RWPE2 (cell line): ENCODE measurements around the gene KCNN3.
"Not testable (repeated sequence)": the region's sequence is repeated elsewhere in the genome, so short reads cannot be mapped to it uniquely, and the experiment has no call there.

ENCODE experiments used
- ATAC-seq: fragments of 200-7000 bp; cut with Tn5 transposase; 3 replicates; pipeline ENCODE4 v1.9.1; 2021; ENCODE audit warnings: low read depth
- DNase-seq: peaks from one replicate; pipeline ENCODE4 v3.0.0-alpha.2; 2020; ENCODE audit warnings: low spot score
- H3K27ac ChIP-seq: fragments of 450-650 bp; 2 replicates; pipeline ENCODE4 v1.5.1; 2017; ENCODE audit warnings: mild to moderate bottlenecking; ENCODE audit not compliant: poor library complexity, severe bottlenecking
- H3K27me3 ChIP-seq: fragments of 250-450 bp; sonication (Bioruptor Pico); 2 replicates; pipeline ENCODE4 v1.5.1; 2021; ENCODE audit warnings: mild to moderate bottlenecking, moderate library complexity; ENCODE audit not compliant: insufficient read depth, poor library complexity, severe bottlenecking
- H3K36me3 ChIP-seq: fragments of 250-450 bp; sonication (Bioruptor Pico); 2 replicates; pipeline ENCODE4 v1.5.1; 2020; ENCODE audit warnings: low read depth, mild to moderate bottlenecking, moderate library complexity
- H3K4me1 ChIP-seq: fragments of 250-450 bp; sonication (Bioruptor Pico); 2 replicates; pipeline ENCODE4 v1.5.1; 2021; ENCODE audit warnings: mild to moderate bottlenecking, moderate library complexity; ENCODE audit not compliant: insufficient read depth, poor library complexity, severe bottlenecking
- H3K4me3 ChIP-seq: fragments of 250-450 bp; sonication (Bioruptor Pico); 2 replicates; pipeline ENCODE4 v1.5.1; 2021; ENCODE audit warnings: mild to moderate bottlenecking, moderate library complexity; ENCODE audit not compliant: severe bottlenecking
- H3K9me3 ChIP-seq: fragments of 250-450 bp; sonication (Bioruptor Pico); 2 replicates; pipeline ENCODE4 v1.5.1; 2021; ENCODE audit warnings: mild to moderate bottlenecking, moderate library complexity; ENCODE audit not compliant: severe bottlenecking
- TF ChIP-seq, protein P1 (sequence below): fragments of 450-650 bp; IDR thresholded peaks from one replicate; pipeline ENCODE4 v1.5.1; 2017; ENCODE audit warnings: mild to moderate bottlenecking, moderate library complexity; ENCODE audit not compliant: poor library complexity, severe bottlenecking

Gene KCNN3

DNA sequence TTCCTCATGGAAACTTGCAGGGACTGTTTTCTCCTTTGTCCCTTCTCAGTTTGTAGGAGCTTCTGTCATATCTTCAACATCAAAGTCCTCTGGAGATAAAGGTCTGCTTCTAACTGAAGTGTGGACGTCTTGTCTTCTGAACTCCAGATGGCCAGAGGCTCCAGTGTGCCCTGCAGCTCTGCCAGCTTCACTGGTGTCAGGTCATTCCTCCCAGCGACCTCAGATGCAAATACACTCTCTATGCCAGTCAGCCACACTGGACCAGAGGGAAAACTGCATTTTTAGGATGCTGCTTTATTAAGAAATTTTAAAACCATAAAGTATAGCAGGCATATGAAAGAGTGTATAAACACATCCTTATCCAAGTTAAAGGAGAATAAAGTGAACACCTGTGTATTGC is 183.6 kb downstream of the KCNN3 start:
- Histone ChIP-seq H3K9me3 (no peaks in the 10 kb centered on the region), H3K4me1 (no peaks in the 10 kb centered on the region), H3K27me3 (no peaks in the 10 kb centered on the region), H3K36me3 (no peaks in the 10 kb centered on the region), H3K27ac (no peak overlapping the region), H3K4me3 (no peak overlapping the region)
- DNase-seq (no peak), ATAC-seq (no peak)
- TF ChIP-seq, protein P1, sequence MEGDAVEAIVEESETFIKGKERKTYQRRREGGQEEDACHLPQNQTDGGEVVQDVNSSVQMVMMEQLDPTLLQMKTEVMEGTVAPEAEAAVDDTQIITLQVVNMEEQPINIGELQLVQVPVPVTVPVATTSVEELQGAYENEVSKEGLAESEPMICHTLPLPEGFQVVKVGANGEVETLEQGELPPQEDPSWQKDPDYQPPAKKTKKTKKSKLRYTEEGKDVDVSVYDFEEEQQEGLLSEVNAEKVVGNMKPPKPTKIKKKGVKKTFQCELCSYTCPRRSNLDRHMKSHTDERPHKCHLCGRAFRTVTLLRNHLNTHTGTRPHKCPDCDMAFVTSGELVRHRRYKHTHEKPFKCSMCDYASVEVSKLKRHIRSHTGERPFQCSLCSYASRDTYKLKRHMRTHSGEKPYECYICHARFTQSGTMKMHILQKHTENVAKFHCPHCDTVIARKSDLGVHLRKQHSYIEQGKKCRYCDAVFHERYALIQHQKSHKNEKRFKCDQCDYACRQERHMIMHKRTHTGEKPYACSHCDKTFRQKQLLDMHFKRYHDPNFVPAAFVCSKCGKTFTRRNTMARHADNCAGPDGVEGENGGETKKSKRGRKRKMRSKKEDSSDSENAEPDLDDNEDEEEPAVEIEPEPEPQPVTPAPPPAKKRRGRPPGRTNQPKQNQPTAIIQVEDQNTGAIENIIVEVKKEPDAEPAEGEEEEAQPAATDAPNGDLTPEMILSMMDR, result no peak

DNA sequence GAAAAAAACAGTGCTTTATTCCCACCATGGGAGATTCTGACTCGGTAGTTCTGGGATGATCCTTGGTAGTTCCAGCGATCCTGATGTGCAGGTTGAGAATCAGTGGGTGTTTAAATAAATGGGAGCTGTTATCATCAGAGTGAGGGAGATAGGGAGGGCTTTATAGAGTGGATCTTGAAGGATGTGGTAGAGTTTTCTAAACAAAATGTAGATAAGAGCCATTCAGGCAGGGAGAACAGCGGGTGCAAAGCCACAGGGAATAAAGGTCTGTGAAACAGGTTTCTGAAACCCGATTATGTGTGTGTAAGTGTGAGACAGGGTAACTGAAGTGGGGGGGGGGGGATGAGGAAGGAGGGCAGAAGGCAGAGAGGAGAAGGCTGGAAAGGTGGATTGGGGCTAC is 186.3 kb downstream of the KCNN3 start:
- DNase-seq, result no peak
- no peak for ATAC-seq
- Histone ChIP-seq H3K27me3 (no peaks in the 10 kb centered on the region), H3K27ac (no peak overlapping the region), H3K9me3 (no peaks in the 10 kb centered on the region), H3K4me1 (no peaks in the 10 kb centered on the region), H3K36me3 (no peaks in the 10 kb centered on the region), H3K4me3 (no peak overlapping the region)
- TF ChIP-seq, protein P1, result no peak

DNA sequence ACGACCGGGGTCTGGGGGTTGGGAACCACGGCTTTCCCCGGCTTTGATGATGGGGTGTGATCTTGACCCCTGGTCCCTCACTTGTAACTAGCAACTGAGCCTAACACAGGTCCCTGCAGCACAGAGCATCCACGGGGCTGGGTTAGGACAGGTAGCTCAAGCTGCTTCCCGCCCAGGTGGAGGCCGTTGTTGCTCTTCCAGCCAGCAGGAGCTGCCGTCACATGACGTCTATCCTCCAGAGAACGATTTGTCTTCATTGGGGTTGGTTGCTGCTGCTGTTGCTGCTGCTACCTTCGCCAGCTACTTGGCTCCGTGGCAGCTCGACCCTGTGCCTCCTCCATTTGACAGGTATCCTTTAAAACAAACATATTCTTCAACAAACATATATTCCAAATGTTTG is 187.8 kb downstream of the KCNN3 start:
- TF ChIP-seq, protein P1, result no peak
- no peak overlapping the region for H3K27ac ChIP-seq
- no peaks in the 10 kb centered on the region for H3K36me3 ChIP-seq
- ATAC-seq (no peak), DNase-seq (no peak)
- no peaks in the 10 kb centered on the region for H3K4me1 ChIP-seq
- H3K9me3 ChIP-seq, result no peaks in the 10 kb centered on the region
- no peaks in the 10 kb centered on the region for H3K27me3 ChIP-seq
- H3K4me3 ChIP-seq, result no peak overlapping the region

DNA sequence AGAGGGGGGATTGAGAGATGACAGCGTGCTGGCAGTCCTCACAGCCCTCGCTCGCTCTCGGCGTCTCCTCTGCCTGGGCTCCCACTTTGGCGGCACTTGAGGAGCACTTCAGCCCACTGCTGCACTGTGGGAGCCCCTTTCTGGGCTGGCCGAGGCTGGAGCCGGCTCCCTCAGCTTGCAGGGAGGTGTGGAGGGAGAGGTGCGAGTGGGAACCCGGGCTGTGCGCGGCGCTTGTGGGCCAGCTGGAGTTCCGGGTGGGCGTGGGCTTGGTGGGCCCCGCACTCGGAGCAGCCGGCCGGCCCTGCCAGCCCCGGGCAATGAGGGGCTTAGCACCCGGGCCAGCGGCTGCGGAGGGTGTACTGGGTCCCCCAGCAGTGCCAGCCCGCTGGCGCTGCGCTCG is 192.2 kb downstream of the KCNN3 start:
- not testable (repeated sequence) for H3K27me3 ChIP-seq, H3K4me3 ChIP-seq, H3K9me3 ChIP-seq, ATAC-seq, DNase-seq, H3K27ac ChIP-seq, H3K4me1 ChIP-seq, H3K36me3 ChIP-seq

DNA sequence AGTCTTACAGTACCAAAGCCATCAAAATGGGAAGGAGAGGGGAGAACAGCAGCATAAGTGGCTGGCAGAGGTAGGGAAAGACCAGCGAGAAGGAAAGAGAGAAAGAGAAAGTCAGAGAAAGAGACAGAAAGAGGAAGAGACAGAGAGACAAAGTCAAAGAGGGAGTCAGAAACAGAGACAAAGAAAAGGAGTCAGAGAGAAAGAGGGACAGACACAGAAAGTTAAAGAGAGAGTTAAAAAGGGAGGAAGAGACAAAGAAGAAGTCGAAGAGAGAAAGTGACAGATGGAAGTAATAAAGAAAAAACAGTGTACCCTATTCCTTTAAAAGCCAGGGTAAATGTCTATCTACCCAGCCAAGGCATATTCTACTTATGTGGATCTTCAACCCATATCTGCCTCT is 193.2 kb downstream of the KCNN3 start:
- H3K4me1 ChIP-seq, H3K27me3 ChIP-seq, H3K4me3 ChIP-seq, ATAC-seq, H3K9me3 ChIP-seq, H3K27ac ChIP-seq, H3K36me3 ChIP-seq, DNase-seq: not testable (repeated sequence)

DNA sequence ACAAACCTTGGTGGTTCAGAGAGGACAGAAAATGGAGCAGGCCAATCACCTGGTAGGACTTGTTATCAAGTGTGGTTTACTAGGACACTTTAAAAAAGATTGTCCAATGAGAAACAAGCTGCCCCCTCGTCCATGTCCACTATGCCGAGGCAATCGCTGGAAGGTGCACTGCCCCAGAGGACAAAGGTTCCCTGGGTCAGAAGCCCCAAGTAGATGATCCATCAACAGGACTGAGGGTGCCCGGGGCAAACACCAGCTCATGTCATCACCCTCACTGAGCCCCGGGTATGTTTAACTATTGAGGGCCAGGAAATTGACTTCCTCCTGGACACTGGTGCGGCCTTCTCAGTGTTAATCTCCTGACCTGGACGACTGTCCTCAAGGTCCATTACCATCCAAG is 195.6 kb downstream of the KCNN3 start:
- not testable (repeated sequence) for DNase-seq, H3K4me3 ChIP-seq, H3K4me1 ChIP-seq, H3K36me3 ChIP-seq, H3K27me3 ChIP-seq, ATAC-seq, H3K9me3 ChIP-seq, H3K27ac ChIP-seq

DNA sequence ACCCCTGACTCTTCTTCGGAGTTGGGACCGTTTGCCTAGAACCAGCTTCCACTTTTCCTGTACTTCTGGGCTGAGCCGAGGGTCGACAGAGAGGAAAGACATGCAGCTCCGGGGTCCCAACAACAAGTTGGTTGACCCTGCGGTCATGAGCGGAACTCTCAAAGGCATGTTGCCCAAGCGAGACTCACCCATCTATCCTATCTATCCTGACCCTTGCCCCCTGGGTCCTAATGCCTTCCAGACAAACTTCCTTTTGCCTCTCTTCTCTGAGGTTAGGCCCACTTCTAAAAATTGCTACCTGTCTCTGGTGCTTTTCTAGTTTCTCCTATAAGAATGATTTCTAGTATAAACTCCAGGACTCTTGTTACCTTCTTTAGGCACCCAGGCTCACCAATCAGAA is 197.8 kb downstream of the KCNN3 start:
- not testable (repeated sequence) for H3K27me3 ChIP-seq, H3K4me3 ChIP-seq, H3K9me3 ChIP-seq, H3K4me1 ChIP-seq, H3K36me3 ChIP-seq, H3K27ac ChIP-seq, ATAC-seq, DNase-seq

DNA sequence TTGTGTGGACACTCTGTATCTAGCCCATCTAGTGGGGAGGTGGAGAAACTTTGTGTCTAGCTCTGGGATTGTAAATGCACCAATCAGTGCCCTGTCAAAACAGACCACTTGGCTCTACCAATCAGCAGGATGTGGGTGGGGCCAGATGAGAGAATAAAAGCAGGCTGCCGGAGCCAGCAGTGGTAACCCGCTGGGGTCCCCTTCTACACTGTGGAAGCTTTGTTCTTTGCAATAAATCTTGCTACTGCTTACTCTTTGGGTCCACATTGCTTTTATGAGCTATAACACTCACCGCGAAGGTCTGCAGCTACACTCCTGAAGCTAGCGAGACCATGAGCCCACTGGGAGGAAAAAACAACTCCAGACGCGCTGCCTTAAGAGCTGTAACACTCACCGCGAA is 198.7 kb downstream of the KCNN3 start:
- not testable (repeated sequence) for ATAC-seq, H3K4me1 ChIP-seq, H3K27me3 ChIP-seq, H3K36me3 ChIP-seq, H3K27ac ChIP-seq, H3K4me3 ChIP-seq, DNase-seq, H3K9me3 ChIP-seq

DNA sequence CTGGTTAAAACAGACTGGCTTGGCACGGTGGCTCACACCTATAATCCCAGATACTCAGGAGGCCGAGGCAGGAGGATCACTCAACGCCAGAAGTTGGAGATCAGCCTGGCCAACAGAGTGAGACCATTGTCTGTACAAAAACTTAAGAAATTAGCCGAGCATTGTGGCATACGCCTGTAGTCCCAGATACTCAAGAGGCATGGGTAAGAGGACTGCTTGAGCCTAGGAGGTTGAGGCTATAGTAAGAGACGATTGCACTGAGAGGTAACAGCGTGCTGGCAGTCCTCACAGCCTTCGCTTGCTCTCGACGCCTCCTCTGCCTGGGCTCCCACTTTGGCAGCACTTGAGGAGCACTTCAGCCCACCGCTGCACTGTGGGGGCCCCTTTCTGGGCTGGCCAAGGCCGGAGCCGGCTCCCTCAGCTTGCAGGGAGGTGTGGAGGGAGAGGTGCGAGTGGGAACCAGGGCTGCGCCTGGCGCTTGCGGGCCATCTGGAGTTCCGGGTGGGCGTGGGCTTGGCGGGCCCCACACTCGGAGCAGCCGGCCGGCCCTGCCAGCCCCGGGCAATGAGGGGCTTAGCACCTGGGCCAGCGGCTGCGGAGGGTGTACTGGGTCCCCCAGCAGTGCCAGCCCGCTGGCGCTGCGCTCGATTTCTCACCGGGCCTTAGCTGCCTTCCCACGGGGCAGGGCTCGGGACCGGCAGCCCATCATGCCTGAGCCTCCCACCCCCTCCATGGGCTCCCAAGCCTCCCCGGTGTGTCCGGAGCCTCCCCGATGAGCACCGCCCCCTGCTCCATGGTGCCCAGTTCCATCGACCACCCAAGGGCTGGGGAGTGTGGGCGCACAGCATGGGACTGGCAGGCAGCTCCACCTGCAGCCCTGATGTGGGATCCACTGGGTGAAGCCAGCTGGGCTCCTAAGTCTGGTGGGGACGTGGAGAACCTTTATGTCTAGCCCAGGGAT is 199.5 kb downstream of the KCNN3 start:
- H3K27ac ChIP-seq, H3K4me3 ChIP-seq, H3K4me1 ChIP-seq, H3K9me3 ChIP-seq, H3K27me3 ChIP-seq, H3K36me3 ChIP-seq, ATAC-seq, DNase-seq: not testable (repeated sequence)
